Skeletal muscle satellite cell (primary cell): Measurements from ENCODE around the gene SLC23A1.
"Not testable (repeated sequence)": the region's sequence is repeated elsewhere in the genome, so short reads cannot be mapped to it uniquely, and the experiment has no call there.

ENCODE experiments used
- H3K27me3 ChIP-seq: 2 replicates; pipeline ENCODE4 v1.7.0; 2013; ENCODE audit warnings: low read length; ENCODE audit not compliant: control insufficient read depth, insufficient read depth
- H3K36me3 ChIP-seq: 2 replicates; pipeline ENCODE4 v1.7.0; 2013; ENCODE audit warnings: mild to moderate bottlenecking, control low read depth, low read length; ENCODE audit not compliant: insufficient read depth
- H3K4me1 ChIP-seq: 2 replicates; pipeline ENCODE4 v1.7.0; 2013; ENCODE audit warnings: low read length; ENCODE audit not compliant: control insufficient read depth, insufficient read depth
- H3K4me2 ChIP-seq: 2 replicates; pipeline ENCODE4 v1.7.0; 2013; ENCODE audit warnings: mild to moderate bottlenecking, low read length
- H3K4me3 ChIP-seq: 2 replicates; pipeline ENCODE4 v1.7.0; 2013; ENCODE audit warnings: low read length
- H3K9ac ChIP-seq: 2 replicates; pipeline ENCODE4 v1.7.0; 2013; ENCODE audit warnings: mild to moderate bottlenecking, low read depth, low read length, moderate library complexity
- H3K9me3 ChIP-seq: replicated peaks from 2 replicates; pipeline ENCODE4 v1.7.0; 2013; ENCODE audit warnings: mild to moderate bottlenecking, control low read depth, low read length

Gene SLC23A1

DNA sequence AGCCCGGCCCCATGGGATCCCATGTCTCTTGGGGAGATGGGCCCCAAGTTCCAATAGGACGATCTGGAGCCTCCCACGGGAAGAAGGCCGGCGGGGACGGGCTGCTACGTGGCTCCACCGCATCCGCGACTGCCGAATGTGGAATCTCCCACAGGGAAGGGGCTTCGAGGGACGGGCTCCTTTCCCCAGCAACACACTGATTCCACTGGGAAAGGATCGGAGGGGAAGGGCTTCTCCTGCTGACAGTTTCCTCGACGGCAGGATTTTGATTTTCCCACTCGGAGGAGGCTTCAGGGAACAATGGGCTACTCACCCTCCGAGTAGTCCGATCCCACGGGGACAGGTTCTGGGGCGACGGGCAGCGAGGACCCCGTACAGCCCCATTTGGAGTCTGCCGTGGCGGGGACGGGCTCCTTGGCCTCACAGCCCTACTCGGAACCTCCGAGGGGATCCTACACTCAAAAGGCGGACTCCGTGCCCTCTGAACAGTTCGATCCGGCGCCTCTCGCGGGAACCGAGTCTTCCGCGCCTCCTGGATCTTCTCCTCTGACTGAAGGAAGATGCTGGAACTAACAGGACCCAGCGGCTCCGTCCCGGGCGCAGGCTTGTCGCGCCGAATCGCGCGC lies 10.5 kb upstream of the SLC23A1 start:
- Histone ChIP-seq H3K9me3 (no peaks in the 10 kb centered on the region), H3K27me3 (peaks cover 6% of the 10 kb centered on the region), H3K4me2 (peak overlapping the region; percentile 68), H3K36me3 (no peaks in the 10 kb centered on the region), H3K9ac (peak overlapping the region; percentile 57), H3K4me3 (peak overlapping the region; percentile 67), H3K4me1 (peaks cover 36% of the 10 kb centered on the region)

DNA sequence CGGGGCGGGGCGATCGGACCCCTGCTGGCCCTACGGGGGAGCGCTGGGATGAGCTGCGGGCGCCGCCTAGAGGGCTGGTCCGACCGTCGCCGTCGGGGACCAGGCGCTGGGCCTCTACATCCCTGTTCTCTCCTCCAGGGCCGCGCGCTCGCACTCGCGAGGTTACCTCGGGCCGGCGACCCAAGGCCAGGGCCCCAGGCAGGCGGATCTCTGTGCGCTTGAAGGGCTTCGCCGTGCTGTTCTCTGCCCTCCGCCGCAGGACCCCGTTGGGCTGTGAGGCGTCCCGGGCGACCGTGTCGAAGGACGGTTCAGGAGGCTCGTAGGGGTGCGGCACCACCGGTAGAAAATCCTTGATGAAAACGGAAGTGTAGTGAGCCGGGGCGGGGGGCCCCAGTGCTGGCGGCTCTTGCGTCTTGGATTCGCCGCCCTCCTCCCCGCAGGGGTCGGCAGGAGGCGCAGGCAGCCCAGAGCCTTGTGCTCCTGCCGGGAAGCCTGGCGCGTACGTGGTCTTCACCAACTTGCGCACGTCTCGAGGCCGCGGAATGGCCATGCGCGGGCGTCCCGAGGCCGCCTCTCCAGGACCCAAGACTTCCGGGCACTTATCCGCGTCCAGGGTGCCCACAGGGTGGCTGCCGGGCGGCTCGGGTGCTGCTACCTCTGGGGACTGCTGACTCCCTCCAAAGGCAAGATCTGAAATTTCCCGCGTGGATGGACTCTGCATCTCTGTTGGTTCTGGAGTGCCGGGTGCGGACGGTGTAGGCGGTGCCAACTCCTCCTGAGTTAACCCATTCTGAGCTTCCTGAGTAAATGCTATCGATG lies 9.8 kb upstream of the SLC23A1 start:
- no peak overlapping the region for H3K9ac ChIP-seq
- H3K4me2 ChIP-seq, result no peak overlapping the region
- peaks cover 6% of the 10 kb centered on the region for H3K27me3 ChIP-seq
- H3K4me1 ChIP-seq, result peaks cover 43% of the 10 kb centered on the region
- no peaks in the 10 kb centered on the region for H3K36me3 ChIP-seq
- no peaks in the 10 kb centered on the region for H3K9me3 ChIP-seq
- no peak overlapping the region for H3K4me3 ChIP-seq

DNA sequence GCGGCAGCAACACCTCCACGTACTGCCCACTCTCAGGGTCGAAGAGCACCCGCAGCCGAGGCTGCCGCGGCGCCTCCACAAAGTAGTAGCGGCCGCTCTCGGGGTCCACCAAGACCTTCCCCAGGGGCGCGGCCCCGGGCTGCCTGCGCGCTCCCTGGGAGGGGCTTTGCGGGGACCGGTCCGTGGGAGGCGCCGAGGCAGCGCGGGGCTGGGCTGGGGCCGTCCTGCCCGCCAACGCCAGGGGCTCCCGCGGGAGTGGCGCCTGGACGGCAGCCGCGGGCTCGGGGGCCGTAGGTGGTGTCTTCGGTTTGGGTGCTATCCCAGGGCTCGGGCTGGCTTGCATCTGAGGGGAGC lies 9.2 kb upstream of the SLC23A1 start:
- Histone ChIP-seq H3K9ac (no peak overlapping the region), H3K4me2 (no peak overlapping the region), H3K27me3 (peaks cover 6% of the 10 kb centered on the region), H3K36me3 (no peaks in the 10 kb centered on the region), H3K9me3 (no peaks in the 10 kb centered on the region), H3K4me3 (no peak overlapping the region), H3K4me1 (peaks cover 43% of the 10 kb centered on the region)

DNA sequence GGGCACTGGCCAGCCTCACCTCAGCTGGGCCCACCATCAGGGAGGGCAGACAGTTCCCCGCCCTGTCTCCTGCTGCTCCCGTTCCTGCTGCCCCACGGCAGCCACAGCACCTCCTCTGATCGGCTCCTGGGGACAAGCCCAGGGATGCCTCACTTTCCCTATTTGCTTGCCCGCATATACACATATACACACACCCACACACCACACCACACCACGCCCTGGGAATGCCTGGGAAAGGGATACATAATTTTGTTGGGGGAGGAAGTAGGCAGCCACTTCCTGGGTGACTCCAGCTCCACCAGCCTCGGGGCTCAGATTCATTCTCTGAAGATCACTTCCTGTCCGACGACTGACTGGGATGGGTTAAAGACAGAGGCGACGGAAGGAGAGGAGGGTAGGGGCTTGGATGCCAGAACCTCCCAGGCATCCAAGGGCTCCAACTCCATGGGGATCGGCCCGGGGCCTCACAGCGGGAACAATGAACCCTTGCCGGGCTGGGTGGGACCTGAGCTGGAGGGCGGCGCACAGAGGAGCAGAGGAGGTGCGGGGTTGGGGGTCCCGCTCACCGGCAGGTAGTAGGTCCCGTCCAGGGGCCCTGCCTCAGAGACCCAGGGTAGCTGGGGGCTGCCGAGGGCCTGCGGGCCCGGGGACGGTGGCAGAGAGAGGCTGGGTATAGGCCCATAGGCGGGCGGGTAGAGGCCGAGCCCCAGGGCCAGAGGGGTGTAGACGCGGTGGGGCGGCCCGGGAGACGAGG lies 8.7 kb upstream of the SLC23A1 start:
- Histone ChIP-seq H3K9ac (peak overlapping the region; percentile 32), H3K4me3 (peak overlapping the region; percentile 1), H3K9me3 (no peaks in the 10 kb centered on the region), H3K4me1 (peaks cover 43% of the 10 kb centered on the region), H3K4me2 (peak overlapping the region; percentile 61), H3K27me3 (peaks cover 6% of the 10 kb centered on the region), H3K36me3 (no peaks in the 10 kb centered on the region)

DNA sequence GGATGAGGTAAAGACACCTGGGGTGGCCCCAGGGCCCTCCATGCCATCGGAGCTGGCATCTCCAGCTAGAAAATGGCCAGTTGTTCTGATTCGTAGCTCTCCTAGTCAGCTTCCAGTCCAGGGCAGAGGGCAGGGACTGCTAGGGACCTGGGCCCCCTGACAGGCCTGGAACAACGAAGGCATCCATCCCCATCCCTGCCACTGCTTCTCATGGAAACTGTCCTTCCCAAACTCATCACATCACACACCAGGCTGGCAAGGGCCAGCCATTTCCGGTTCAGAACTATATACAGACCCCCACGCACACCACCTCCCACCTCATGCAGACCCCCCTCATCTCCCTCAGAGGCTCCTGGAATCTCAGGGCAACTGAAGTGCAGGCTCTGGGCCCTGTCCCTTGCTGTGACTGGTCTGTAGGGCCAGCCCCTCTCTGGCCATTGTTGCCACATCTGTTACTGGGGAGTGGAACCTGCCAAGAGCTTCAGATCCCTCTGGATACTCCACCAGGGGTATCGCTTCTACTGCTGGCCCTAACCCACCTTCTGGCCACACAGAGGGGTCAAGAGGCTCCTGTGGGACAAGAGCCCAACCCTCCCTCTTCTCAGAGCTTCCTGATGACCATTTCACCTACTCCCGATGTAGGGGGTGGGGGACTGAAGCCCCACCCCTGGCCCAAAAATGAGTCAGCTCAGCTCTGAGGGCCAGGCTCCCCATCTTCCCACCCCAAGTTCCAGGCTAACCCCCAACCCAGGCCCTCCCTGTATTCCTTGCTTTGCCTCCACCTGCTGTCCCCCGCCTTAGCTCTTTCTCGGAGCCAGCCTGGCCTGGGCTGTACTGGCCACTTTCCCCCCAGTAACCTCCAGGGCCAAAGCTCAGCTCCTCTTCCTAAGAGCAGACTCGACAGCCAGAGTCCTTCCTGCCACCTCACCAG lies 7.8 kb upstream of the SLC23A1 start:
- Histone ChIP-seq H3K9me3 (no peaks in the 10 kb centered on the region), H3K27me3 (peaks cover 6% of the 10 kb centered on the region), H3K9ac (peak overlapping the region; percentile 32), H3K4me2 (peak overlapping the region; percentile 61), H3K36me3 (no peaks in the 10 kb centered on the region), H3K4me3 (peak overlapping the region; percentile 1), H3K4me1 (peaks cover 40% of the 10 kb centered on the region)

GRCh38 chr5:139389701-139390638 lies 6.9 kb upstream of the SLC23A1 start, which contains the start of gene MZB1:
Gene MZB1, minus strand, starts transcription at chr5:139389913. Its CDS starts 57 bp downstream, at chr5:139389856.
- no peak within 1 kb of the TSS for H3K9ac ChIP-seq

DNA sequence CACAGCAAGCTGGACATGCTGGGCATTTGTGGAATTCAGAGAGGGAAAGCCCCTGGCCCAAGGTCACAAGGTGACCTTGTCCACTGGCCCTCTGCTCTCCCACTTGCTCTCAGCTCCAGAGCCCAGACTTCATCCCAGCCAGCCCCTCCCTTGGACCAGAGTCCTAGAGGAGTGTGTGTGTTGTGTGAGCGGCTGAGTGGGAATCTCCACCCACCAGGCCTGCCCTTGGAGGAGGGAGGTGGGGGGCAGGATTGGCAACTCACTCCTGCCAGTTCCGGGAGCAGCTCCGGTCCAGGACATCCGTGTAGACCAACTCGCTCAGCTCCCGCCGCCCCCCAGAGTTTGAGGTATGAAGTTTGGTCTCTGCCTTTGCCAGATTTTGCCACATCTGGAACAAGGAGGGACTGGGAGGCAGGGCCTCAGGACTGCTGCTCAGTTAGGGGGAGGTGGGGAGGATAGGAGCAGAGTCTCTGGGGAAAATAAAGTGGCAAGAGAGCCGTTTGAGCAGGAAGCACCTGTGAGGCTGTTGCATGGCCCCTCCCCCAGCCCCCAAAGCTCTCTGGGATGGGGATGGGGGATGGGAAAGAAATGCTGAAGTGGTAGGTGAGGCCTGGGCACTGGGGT lies 5.2 kb upstream of the SLC23A1 start:
- H3K9ac ChIP-seq, result no peak overlapping the region
- H3K36me3 ChIP-seq, result no peaks in the 10 kb centered on the region
- peaks cover 41% of the 10 kb centered on the region for H3K4me1 ChIP-seq
- peak overlapping the region; percentile 2 for H3K4me2 ChIP-seq
- no peaks in the 10 kb centered on the region for H3K9me3 ChIP-seq
- no peak overlapping the region for H3K4me3 ChIP-seq
- no peaks in the 10 kb centered on the region for H3K27me3 ChIP-seq

More at GRCh38 chr5:139389701-139390638, 6.9 kb upstream of the SLC23A1 start, which contains the start of gene MZB1:
- Histone ChIP-seq H3K36me3 (no peaks in the 10 kb centered on the region), H3K4me2 (no peak within 1 kb of the TSS), H3K4me1 (peaks cover 38% of the 10 kb centered on the region), H3K9me3 (no peaks in the 10 kb centered on the region), H3K27me3 (peaks cover 6% of the 10 kb centered on the region), H3K4me3 (no peak within 1 kb of the TSS)

GRCh38 chr5:139387611-139388197 lies 4.6 kb upstream of the SLC23A1 start:
- Histone ChIP-seq H3K4me2 (no peak overlapping the region), H3K9me3 (no peaks in the 10 kb centered on the region), H3K4me3 (no peak overlapping the region), H3K4me1 (peaks cover 45% of the 10 kb centered on the region), H3K36me3 (no peaks in the 10 kb centered on the region), H3K9ac (no peak overlapping the region), H3K27me3 (no peaks in the 10 kb centered on the region)

GRCh38 chr5:139386956-139387355 lies 3.9 kb upstream of the SLC23A1 start:
- peaks cover 44% of the 10 kb centered on the region for H3K4me1 ChIP-seq
- not testable (repeated sequence) for H3K27me3 ChIP-seq, H3K36me3 ChIP-seq, H3K9ac ChIP-seq, H3K9me3 ChIP-seq, H3K4me3 ChIP-seq, H3K4me2 ChIP-seq
